Thymus (tissue), 11 donors: ENCODE results near the gene LRRC23. TPM values are rescaled to one million over a fixed set of nuclear protein-coding genes. Genes with fewer than 3 reads are reported as not detected.
"Not testable (repeated sequence)": the region's sequence is repeated elsewhere in the genome, so short reads cannot be mapped to it uniquely, and the experiment has no call there.

Experiments
- DNase-seq, 9 donors: peaks; one replicate each; pipeline ENCODE4 v3.0.0-alpha.2; 2013; ENCODE audit warnings: low spot score in 9 of 9, low read depth in 6 of 9, missing footprints in 1 of 9
- H3K27ac ChIP-seq, 2 donors: one replicate each; pipeline ENCODE4 v1.5.1; 2013; ENCODE audit warnings: control low read depth in 1 of 2, low read depth in 1 of 2, low read length in 1 of 2, mild to moderate bottlenecking in 1 of 2, moderate library complexity in 1 of 2
- H3K27me3 ChIP-seq, 2 donors: one replicate each; pipeline ENCODE4 v1.5.1; 2013; ENCODE audit warnings: low read length in 1 of 2; ENCODE audit not compliant: control insufficient read depth in 2 of 2, insufficient read depth in 1 of 2
- H3K36me3 ChIP-seq, 2 donors: one replicate each; pipeline ENCODE4 v1.5.1; 2013; ENCODE audit warnings: low read length in 1 of 2, mild to moderate bottlenecking in 1 of 2, moderate library complexity in 1 of 2; ENCODE audit not compliant: control insufficient read depth in 2 of 2, insufficient read depth in 2 of 2
- H3K4me1 ChIP-seq, 2 donors: one replicate each; pipeline ENCODE4 v1.5.1; 2013; ENCODE audit warnings: low read length in 2 of 2; ENCODE audit not compliant: control insufficient read depth in 2 of 2, insufficient read depth in 2 of 2
- H3K4me3 ChIP-seq, 2 donors: one replicate each; pipeline ENCODE4 v1.5.1; 2013; ENCODE audit warnings: low read length in 2 of 2, control low read depth in 1 of 2, mild to moderate bottlenecking in 1 of 2
- H3K9me3 ChIP-seq, 2 donors: one replicate each; pipeline ENCODE4 v1.5.1; 2013; ENCODE audit warnings: low read length in 1 of 2, mild to moderate bottlenecking in 1 of 2; ENCODE audit not compliant: control insufficient read depth in 2 of 2, insufficient read depth in 1 of 2
- WGBS: extraction: QIAGEN DNeasy Blood & Tissue Kit; methylation state at CpG from one replicate; pipeline ENCODE4 v1.1.7; 2013; 5-methylcytosine and 5-hydroxymethylcytosine counted together
- polyA plus RNA-seq: library from polyadenylated mRNA; stranded (reverse); fragments of 200-250 nt; gene quantifications from one replicate; pipeline ENCODE4 v1.2.3, GENCODE V29; 2013
- total RNA-seq: library from RNA; stranded (reverse); fragments of 120-200 nt; gene quantifications from one replicate; pipeline ENCODE4 v1.2.4, GENCODE V29; 2013
- donor health status: healthy.

The LRRC23 gene
- total and polyA plus RNA-seq, 2 donors, result 6.2 to 11.5 TPM

- WGBS, result 97% methylated on average over 5 of the region's 5 CpGs
- H3K36me3 ChIP-seq, result peaks cover 52 to 70% of the 10 kb centered on the region in 2 donors
- not testable (repeated sequence) for DNase-seq
Measured at GRCh38 chr12:6865307-6865706, 39.3 kb upstream of the LRRC23 start.

DNA sequence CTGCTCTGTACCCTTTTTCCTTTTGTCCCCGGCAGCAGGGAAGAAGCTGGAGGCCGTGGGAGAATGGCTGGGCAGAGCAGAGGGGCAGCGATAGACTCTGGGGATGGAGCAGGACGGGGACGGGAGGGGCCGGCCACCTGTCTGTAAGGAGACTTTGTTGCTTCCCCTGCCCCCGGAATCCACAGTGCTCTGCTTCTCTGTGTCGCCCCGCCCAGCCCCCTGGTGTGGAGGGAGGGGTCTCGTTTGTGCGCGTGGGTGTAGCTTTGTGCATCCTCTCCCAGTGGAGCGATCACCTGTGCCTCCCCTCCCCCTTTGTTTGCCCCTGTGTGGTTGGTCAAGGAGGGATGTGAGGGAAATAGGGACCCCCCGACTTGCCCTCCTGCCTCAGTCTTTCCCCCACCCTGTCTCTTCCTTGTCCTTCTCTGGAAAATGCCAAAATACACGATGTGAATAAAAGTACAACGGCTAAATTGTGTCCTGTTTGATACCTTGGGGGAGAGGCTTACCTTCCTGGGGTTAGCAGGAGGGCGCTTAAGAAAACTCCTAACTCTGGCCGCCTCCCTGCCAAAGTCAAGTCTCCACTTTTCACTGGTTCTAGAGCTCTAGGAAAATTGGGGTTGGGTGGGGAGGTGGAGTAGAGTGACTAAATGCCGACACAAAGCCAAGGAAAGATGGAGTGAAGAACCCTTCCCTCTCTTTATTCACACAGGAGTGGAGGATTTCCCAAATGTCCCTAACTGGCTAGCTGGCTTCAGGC is 38.3 kb upstream of the LRRC23 start:
- Histone ChIP-seq H3K27ac (no peak overlapping the region), H3K9me3 (no peaks in the 10 kb centered on the region), H3K4me3 (no peak overlapping the region), H3K4me1 (peaks cover 8 to 34% of the 10 kb centered on the region in 2 donors), H3K36me3 (peaks cover 48 to 70% of the 10 kb centered on the region in 2 donors), H3K27me3 (no peaks in the 10 kb centered on the region)
- peak in 1 of 9 donors; percentile 12 for DNase-seq
- WGBS, result 91% methylated on average over 19 of the region's 19 CpGs

More at GRCh38 chr12:6865307-6865706, 39.3 kb upstream of the LRRC23 start:
- not testable (repeated sequence) for H3K4me3 ChIP-seq, H3K27ac ChIP-seq, H3K9me3 ChIP-seq, H3K27me3 ChIP-seq
- H3K4me1 ChIP-seq, result peaks cover 6 to 28% of the 10 kb centered on the region in 2 donors

- H3K36me3 ChIP-seq, result peaks cover 42 to 68% of the 10 kb centered on the region in 2 donors
- no peaks in the 10 kb centered on the region for H3K27me3 ChIP-seq
- WGBS, result 10% methylated on average over 33 of the region's 33 CpGs
- peak overlapping the region; percentile 57 to 78 for H3K4me3 ChIP-seq
- peaks cover 12 to 40% of the 10 kb centered on the region in 2 donors for H3K4me1 ChIP-seq
- no peak for DNase-seq
- H3K27ac ChIP-seq, result peak overlapping the region; percentile 43 to 92
- H3K9me3 ChIP-seq, result no peaks in the 10 kb centered on the region
Measured at GRCh38 chr12:6866920-6867412, 37.7 kb upstream of the LRRC23 start.

DNA sequence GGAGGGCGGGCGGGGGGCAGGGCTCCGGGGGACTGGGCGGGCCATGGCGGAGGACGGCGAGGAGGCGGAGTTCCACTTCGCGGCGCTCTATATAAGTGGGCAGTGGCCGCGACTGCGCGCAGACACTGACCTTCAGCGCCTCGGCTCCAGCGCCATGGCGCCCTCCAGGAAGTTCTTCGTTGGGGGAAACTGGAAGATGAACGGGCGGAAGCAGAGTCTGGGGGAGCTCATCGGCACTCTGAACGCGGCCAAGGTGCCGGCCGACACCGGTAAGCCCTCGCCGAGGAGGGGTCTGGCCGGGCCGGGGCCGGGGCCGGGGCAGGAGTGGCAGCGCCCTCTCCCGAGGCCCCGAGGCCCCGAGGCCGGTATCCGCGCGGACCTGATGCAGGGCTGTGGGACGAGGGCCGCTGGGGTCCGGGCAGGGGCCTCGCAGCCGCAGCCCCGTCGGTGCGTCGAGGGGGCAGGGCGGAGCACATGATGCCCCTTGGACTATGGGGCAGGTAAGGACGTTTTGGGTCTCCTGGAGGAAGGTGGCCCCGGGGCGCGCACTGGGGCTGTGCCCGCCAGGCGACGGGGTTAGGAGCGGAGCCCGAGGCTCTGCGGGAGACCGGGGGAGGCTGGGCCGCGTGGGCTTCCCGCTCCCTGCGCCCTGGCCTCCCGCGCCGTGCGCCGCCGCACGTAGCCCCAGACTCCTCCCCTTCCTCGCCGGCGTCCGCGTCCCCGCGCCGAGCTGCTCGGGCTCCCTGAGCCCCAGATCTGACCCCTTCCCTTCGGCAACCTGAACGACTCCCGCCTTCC is 37.0 kb upstream of the LRRC23 start, which contains the start of gene TPI1:
Gene TPI1, plus strand, starts transcription at position 119 of the 798 bp plus-strand sequence. Its CDS starts 36 bp downstream, at position 155.
- Histone ChIP-seq H3K36me3 (peaks cover 37 to 62% of the 10 kb centered on the region in 2 donors), H3K4me1 (peaks cover 15 to 47% of the 10 kb centered on the region in 2 donors), H3K27ac (peak within 1 kb of the TSS; percentile 82 to 92), H3K9me3 (peaks cover 0 to 2% of the 10 kb centered on the region in 2 donors), H3K27me3 (no peaks in the 10 kb centered on the region), H3K4me3 (peak within 1 kb of the TSS; percentile 57 to 78)
- WGBS, result under 1% methylated on average over 86 of the region's 86 CpGs
- DNase-seq, result peak in 6 of 9 donors; percentile 45 to 79 (median 56)

GRCh38 chr12:6868211-6869048 is 36.2 kb upstream of the LRRC23 start:
- Histone ChIP-seq H3K4me3 (peak overlapping the region; percentile 57 to 78), H3K36me3 (peaks cover 32 to 55% of the 10 kb centered on the region in 2 donors), H3K27me3 (no peaks in the 10 kb centered on the region), H3K27ac (peak overlapping the region; percentile 82 to 92), H3K4me1 (peaks cover 15 to 51% of the 10 kb centered on the region in 2 donors), H3K9me3 (peaks cover 0 to 4% of the 10 kb centered on the region in 2 donors)
- DNase-seq, result peak in 2 of 9 donors; percentile 44 to 45
- 19% methylated on average over 22 of the region's 22 CpGs for WGBS

- H3K4me3 ChIP-seq, result peak overlapping the region in 1 of 2 donors; percentile 5
- 55% methylated on average over 12 of the region's 12 CpGs for WGBS
- H3K9me3 ChIP-seq, result peaks cover 0 to 4% of the 10 kb centered on the region in 2 donors
- no peaks in the 10 kb centered on the region for H3K27me3 ChIP-seq
- peak overlapping the region in 1 of 2 donors; percentile 55 for H3K27ac ChIP-seq
- DNase-seq, result peak; percentile 61 to 92 (median 83)
- H3K4me1 ChIP-seq, result peaks cover 18 to 60% of the 10 kb centered on the region in 2 donors
- H3K36me3 ChIP-seq, result peaks cover 26 to 46% of the 10 kb centered on the region in 2 donors
Measured at GRCh38 chr12:6869049-6870021, 35.3 kb upstream of the LRRC23 start.

GRCh38 chr12:6870304-6870703 is 34.3 kb upstream of the LRRC23 start:
- not testable (repeated sequence) for H3K9me3 ChIP-seq, DNase-seq, H3K27me3 ChIP-seq, H3K27ac ChIP-seq, H3K4me3 ChIP-seq
- WGBS, result 95% methylated on average over 4 of the region's 4 CpGs
- peaks cover 18 to 62% of the 10 kb centered on the region in 2 donors for H3K4me1 ChIP-seq
- peaks cover 18 to 38% of the 10 kb centered on the region in 2 donors for H3K36me3 ChIP-seq
